ENCODE results near the gene FKRP.

The FKRP gene

GRCh38 chr19:46732172-46732938 is 13.5 kb upstream of the FKRP start:
- DNase-seq: no peak

- DNase-seq: no peak
These were observed 12.7 kb upstream of the FKRP start for GRCh38 chr19:46732966-46733689.

- DNase-seq: no peak
These were observed 12.1 kb upstream of the FKRP start for GRCh38 chr19:46733690-46734292.

- DNase-seq: peak; percentile 16
These were observed 9.1 kb upstream of the FKRP start for GRCh38 chr19:46736531-46737297.

- DNase-seq: no peak
These were observed 8.6 kb upstream of the FKRP start for GRCh38 chr19:46737298-46737654.

GRCh38 chr19:46737761-46738171 is 8.1 kb upstream of the FKRP start:
- no peak for DNase-seq

- no peak for DNase-seq
These were observed 6.5 kb upstream of the FKRP start for GRCh38 chr19:46739290-46739771.

GRCh38 chr19:46741447-46741846 is 4.4 kb upstream of the FKRP start:
- DNase-seq: no peak

- DNase-seq: no peak
These were observed 2.9 kb upstream of the FKRP start for GRCh38 chr19:46742926-46743480.

- DNase-seq: no peak
These were observed 1.7 kb upstream of the FKRP start for GRCh38 chr19:46744005-46744691.

GRCh38 chr19:46745030-46745429 is 827 bp upstream of the FKRP start:
- DNase-seq: no peak

GRCh38 chr19:46746281-46747057 is 612 bp downstream of the FKRP start, which contains the start of gene STRN4:
Gene STRN4 (minus strand): TSS chr19:46746450. CDS start chr19:46746430, 20 bp downstream.
- DNase-seq: peak; percentile 88

GRCh38 chr19:46748325-46749109 is 2.7 kb downstream of the FKRP start:
- DNase-seq: peak; percentile 68

- DNase-seq: peak; percentile 82
These were observed 7.7 kb downstream of the FKRP start for GRCh38 chr19:46753420-46754155.

- peak; percentile 20 for DNase-seq
These were observed 9.4 kb downstream of the FKRP start for GRCh38 chr19:46755077-46755852.

- DNase-seq: no peak
These were observed 10.1 kb downstream of the FKRP start for GRCh38 chr19:46755853-46756543.

GRCh38 chr19:46756544-46756888 is 10.7 kb downstream of the FKRP start:
- DNase-seq: no peak

GRCh38 chr19:46759206-46759605 is 13.3 kb downstream of the FKRP start:
- no peak for DNase-seq

All from DMS53 (cell line).